Spleen (tissue), 11 donors: ENCODE results near the gene MAP4K2. TPM values are rescaled to one million over a fixed set of nuclear protein-coding genes. Genes with fewer than 3 reads are reported as not detected.

ENCODE experiments used
- DNase-seq: peaks from one replicate; pipeline ENCODE4 v3.0.0-alpha.2; 2020
- H3K27ac ChIP-seq, 8 donors: fragments of 200-600 bp; sonication (generic) in 7 of 8; 1 replicate in 4 of 8; 2 replicates in 4 of 8; pipeline versions ENCODE4 v1.5.0 to v1.8.0; 2016 to 2021; ENCODE audit warnings: inconsistent platforms in 4 of 8, mild to moderate bottlenecking in 4 of 8, moderate library complexity in 1 of 8
- H3K27me3 ChIP-seq, 7 donors: fragments of 200-600 bp; sonication (generic) in 6 of 7; replicated peaks in 1 of 7; 1 replicate in 4 of 7; 2 replicates in 3 of 7; pipeline versions ENCODE4 v1.5.0 to v1.8.0; 2016 to 2021; ENCODE audit warnings: inconsistent platforms in 3 of 7, mild to moderate bottlenecking in 1 of 7
- H3K36me3 ChIP-seq, 6 donors: fragments of 200-600 bp; sonication (generic) in 5 of 6; 1 replicate in 4 of 6; 2 replicates in 2 of 6; pipeline versions ENCODE4 v1.5.0 to v1.8.0; 2016 to 2021; ENCODE audit warnings: inconsistent platforms in 2 of 6
- H3K4me1 ChIP-seq, 6 donors: fragments of 200-600 bp; sonication (generic) in 5 of 6; 1 replicate in 3 of 6; 2 replicates in 3 of 6; pipeline versions ENCODE4 v1.5.0 to v1.8.0; 2016 to 2021; ENCODE audit warnings: inconsistent platforms in 3 of 6
- H3K4me3 ChIP-seq, 8 donors: fragments of 200-600 bp; sonication (generic) in 7 of 8; 1 replicate in 4 of 8; 2 replicates in 4 of 8; pipeline versions ENCODE4 v1.5.0 to v1.8.0; 2016 to 2021; ENCODE audit warnings: inconsistent platforms in 4 of 8, mild to moderate bottlenecking in 4 of 8, moderate library complexity in 2 of 8
- H3K9me3 ChIP-seq, 8 donors: fragments of 200-600 bp; sonication (generic) in 7 of 8; 1 replicate in 4 of 8; 2 replicates in 4 of 8; pipeline versions ENCODE4 v1.5.0 to v1.8.0; 2016 to 2021; ENCODE audit warnings: inconsistent platforms in 4 of 8
- CTCF ChIP-seq, 11 experiments: fragments of 200-600 bp in 7 of 11; fragments of 450-650 bp in 4 of 11; sonication (generic) in 4 of 11; IDR thresholded peaks in 8 of 11; conservative IDR thresholded peaks in 3 of 11; 1 replicate in 7 of 11; 2 replicates in 4 of 11; pipeline versions ENCODE4 v1.4.0 to v1.8.0; 2016 to 2021; ENCODE audit warnings: antibody characterized with exemption in 11 of 11, inconsistent platforms in 4 of 11, mild to moderate bottlenecking in 1 of 11
- POLR2A ChIP-seq, 3 donors: fragments of 450-650 bp; IDR thresholded peaks; one replicate each; pipeline ENCODE4 v1.5.1; 2017; ENCODE audit warnings: antibody characterized with exemption in 3 of 3, mild to moderate bottlenecking in 1 of 3
- POLR2AphosphoS5 ChIP-seq, 3 donors: sonication (generic); formaldehyde crosslinking; IDR thresholded peaks; one replicate each; pipeline ENCODE4 v1.5.1; 2017; ENCODE audit warnings: antibody characterized with exemption in 3 of 3
- WGBS, 5 donors: extraction: QIAGEN DNeasy Blood & Tissue Kit in 3 of 5; methylation state at CpG; one replicate each; pipeline versions ENCODE4 v1.1.5 to v1.1.7; 2013 to 2018; 5-methylcytosine and 5-hydroxymethylcytosine counted together
- intact Hi-C: fragments of 100-400 bp; cut with DNase I; formaldehyde crosslinking; loops from one replicate; pipeline ENCODE4 v1.15.0; 2023; ENCODE audit warnings: low total_unique reads
- polyA plus RNA-seq, 3 donors: library from polyadenylated mRNA; stranded (reverse); fragments of 200-250 nt; gene quantifications; one replicate each; pipeline ENCODE4 v1.2.1, GENCODE V29; 2013
- total RNA-seq, 7 donors: library from RNA; depleted of rRNA in 3 of 7; stranded (reverse); fragments of >200 nt in 3 of 7; fragmentation: NEBNext Ultra II Directional in 4 of 7; extraction: Animal tissue kit (Norgen Biotek cat#: 25700) in 4 of 7; gene quantifications; one replicate each; pipeline versions ENCODE4 v1.1.0 to v1.2.1, GENCODE V29; 2016 to 2021
- donor health status: healthy with polysubstance abuse.
- donor health status: DM: no; HTN: no; CAD: no; lungs with moderate emphysema.
- donor health status: DM: no; HTN: no; CAD: no.
- donor health status: Bipolar disorder and iron deficiency.
- donor health status: healthy.
- donor health status: DM: no; HTN: no; CAD: no.
- donor health status: DM: yes; HTN: yes; CAD: no.

Gene MAP4K2
- total and polyA plus RNA-seq, 10 donors, result 40.8 to 106 (median 60.6) TPM

- no peak overlapping the region for H3K4me3 ChIP-seq
- TF ChIP-seq CTCF (IDR thresholded peaks at IDR 0.05 in 8 of 11, conservative IDR thresholded peaks at IDR 0.05 in 3 of 11) (no peak), POLR2AphosphoS5 (IDR thresholded peaks at IDR 0.05) (no peak), POLR2A (IDR thresholded peaks at IDR 0.05) (no peak)
- H3K9me3 ChIP-seq, result no peaks in the 10 kb centered on the region
- no peaks in the 10 kb centered on the region for H3K27me3 ChIP-seq
- WGBS, 5 donors, result 86 to 93% (median 90%) methylated on average over 10 to 24 of the region's 24 CpGs
- H3K4me1 ChIP-seq, result no peaks in the 10 kb centered on the region
- DNase-seq, result no peak
- H3K36me3 ChIP-seq, result peaks cover 0 to 47% (median 1%) of the 10 kb centered on the region in 6 donors
- H3K27ac ChIP-seq, result no peak overlapping the region
- intact Hi-C loops, result no loop called here
Observed at GRCh38 chr11:64831411-64831891, 28.4 kb upstream of the MAP4K2 start.

- Histone ChIP-seq H3K27me3 (no peaks in the 10 kb centered on the region), H3K27ac (no peak overlapping the region), H3K4me1 (no peaks in the 10 kb centered on the region), H3K4me3 (no peak overlapping the region), H3K36me3 (peaks cover 0 to 48% (median 1%) of the 10 kb centered on the region in 6 donors), H3K9me3 (no peaks in the 10 kb centered on the region)
- intact Hi-C loops, result no loop called here
- TF ChIP-seq POLR2A (IDR thresholded peaks at IDR 0.05) (no peak), POLR2AphosphoS5 (IDR thresholded peaks at IDR 0.05) (no peak), CTCF (IDR thresholded peaks at IDR 0.05 in 8 of 11, conservative IDR thresholded peaks at IDR 0.05 in 3 of 11) (no peak)
- WGBS, 5 donors, result 93 to 95% (median 94%) methylated on average over 9 to 43 of the region's 43 CpGs
- DNase-seq, result no peak
Observed at GRCh38 chr11:64829536-64830251, 26.7 kb upstream of the MAP4K2 start.

GRCh38 chr11:64827451-64827839 is 24.4 kb upstream of the MAP4K2 start:
- DNase-seq, result no peak
- WGBS, 5 donors, result 92 to 96% (median 93%) methylated on average over 7 to 22 of the region's 22 CpGs
- intact Hi-C loops, result no loop called here
- no peaks in the 10 kb centered on the region for H3K4me1 ChIP-seq
- H3K27ac ChIP-seq, result no peak overlapping the region
- H3K4me3 ChIP-seq, result no peak overlapping the region
- H3K9me3 ChIP-seq, result no peaks in the 10 kb centered on the region
- no peak for TF ChIP-seq CTCF (IDR thresholded peaks at IDR 0.05 in 8 of 11, conservative IDR thresholded peaks at IDR 0.05 in 3 of 11)
- no peak for TF ChIP-seq POLR2A (IDR thresholded peaks at IDR 0.05)
- TF ChIP-seq POLR2AphosphoS5 (IDR thresholded peaks at IDR 0.05), result no peak
- H3K36me3 ChIP-seq, result peaks cover 0 to 33% (median 1%) of the 10 kb centered on the region in 6 donors
- no peaks in the 10 kb centered on the region for H3K27me3 ChIP-seq

- TF ChIP-seq CTCF (IDR thresholded peaks at IDR 0.05 in 8 of 11, conservative IDR thresholded peaks at IDR 0.05 in 3 of 11) (no peak), POLR2AphosphoS5 (IDR thresholded peaks at IDR 0.05) (no peak), POLR2A (IDR thresholded peaks at IDR 0.05) (no peak)
- no peaks in the 10 kb centered on the region for H3K4me1 ChIP-seq
- no peak for DNase-seq
- no peaks in the 10 kb centered on the region for H3K27me3 ChIP-seq
- H3K27ac ChIP-seq, result no peak overlapping the region
- no peak overlapping the region for H3K4me3 ChIP-seq
- intact Hi-C loops, result no loop called here
- 89 to 96% (median 94%) methylated on average over 46 to 52 of the region's 52 CpGs for WGBS, 5 donors
- no peaks in the 10 kb centered on the region for H3K9me3 ChIP-seq
- H3K36me3 ChIP-seq, result peaks cover 0 to 33% (median 1%) of the 10 kb centered on the region in 6 donors
Observed at GRCh38 chr11:64826578-64827450, 23.8 kb upstream of the MAP4K2 start.
